HAP-1 (cell line): ENCODE data around the gene C16orf86.
A peak's percentile ranks its signal among the peaks of the same experiment; 100 is the strongest.

ENCODE experiments used
- DNase-seq, 2 experiments: peaks; one replicate each; pipeline ENCODE4 v3.0.0-alpha.2; 2016 to 2020; ENCODE audit warnings: low spot score in 2 of 2
- H3K27me3 ChIP-seq: fragments of 250-450 bp; sonication (Bioruptor Pico); 2 replicates; pipeline ENCODE4 v1.5.1; 2020; ENCODE audit warnings: low read depth, mild to moderate bottlenecking, moderate library complexity
- H3K36me3 ChIP-seq: fragments of 250-450 bp; sonication (Bioruptor Pico); replicated peaks from 2 replicates; pipeline ENCODE4 v1.5.1; 2020; ENCODE audit warnings: mild to moderate bottlenecking
- H3K4me1 ChIP-seq: fragments of 250-450 bp; sonication (Bioruptor Pico); 2 replicates; pipeline ENCODE4 v1.5.1; 2020; ENCODE audit warnings: mild to moderate bottlenecking
- H3K4me3 ChIP-seq: fragments of 250-450 bp; sonication (Bioruptor Pico); 2 replicates; pipeline ENCODE4 v1.5.1; 2020; ENCODE audit warnings: mild to moderate bottlenecking, moderate library complexity
- H3K9me3 ChIP-seq: fragments of 250-450 bp; sonication (Bioruptor Pico); 2 replicates; pipeline ENCODE4 v1.5.1; 2020; ENCODE audit warnings: mild to moderate bottlenecking, moderate library complexity
- in situ Hi-C: fragments of 300-500 bp; cut with MboI; formaldehyde crosslinking; loops from 3 replicates; pipeline ENCODE4 v1.14.3; 2020; ENCODE audit warnings: low sequenced_read_pairs, inconsistent platforms, mixed read lengths

The C16orf86 gene

GRCh38 chr16:67666559-67667452 is at the start of gene C16orf86, which contains the start of gene ENKD1:
Gene C16orf86, plus strand, starts transcription at chr16:67666814. Its CDS starts 157 bp downstream, at chr16:67666971.
Gene ENKD1, minus strand, starts transcription at chr16:67666750. Its CDS starts 308 bp downstream, at chr16:67666442.
- peaks cover 6% of the 10 kb centered on the region; the same call in 1 of the 2 replicates for H3K36me3 ChIP-seq
- peak; percentile 89 to 91 for DNase-seq
- no peaks in the 10 kb centered on the region for H3K27me3 ChIP-seq
- peaks cover 23% of the 10 kb centered on the region for H3K4me1 ChIP-seq
- in situ Hi-C loops = loop anchor here (5.0 kb wide), 1 partner anchor 260 kb away; no protein-coding TSS in a partner anchor
- H3K9me3 ChIP-seq = no peaks in the 10 kb centered on the region
- peak within 1 kb of the TSS; percentile 73 for H3K4me3 ChIP-seq

GRCh38 chr16:67628216-67628615 is 38.4 kb upstream of the C16orf86 start:
- Histone ChIP-seq H3K4me3 (no peak overlapping the region), H3K9me3 (no peaks in the 10 kb centered on the region), H3K27me3 (no peaks in the 10 kb centered on the region), H3K36me3 (peaks cover 64% of the 10 kb centered on the region), H3K4me1 (no peaks in the 10 kb centered on the region)
- in situ Hi-C loops = no loop called here
- DNase-seq = no peak

GRCh38 chr16:67632415-67633172 is 34.0 kb upstream of the C16orf86 start:
- H3K4me1 ChIP-seq = no peaks in the 10 kb centered on the region
- H3K27me3 ChIP-seq = no peaks in the 10 kb centered on the region
- H3K9me3 ChIP-seq = no peaks in the 10 kb centered on the region
- H3K36me3 ChIP-seq = peaks cover 68% of the 10 kb centered on the region
- in situ Hi-C loops = no loop called here
- no peak overlapping the region for H3K4me3 ChIP-seq
- DNase-seq = no peak

- Histone ChIP-seq H3K9me3 (no peaks in the 10 kb centered on the region), H3K36me3 (peaks cover 63% of the 10 kb centered on the region), H3K27me3 (no peaks in the 10 kb centered on the region), H3K4me3 (no peak overlapping the region), H3K4me1 (no peaks in the 10 kb centered on the region)
- in situ Hi-C loops = no loop called here
- DNase-seq = no peak
Measured at GRCh38 chr16:67636713-67637112, 29.9 kb upstream of the C16orf86 start.

GRCh38 chr16:67637625-67638024 is 29.0 kb upstream of the C16orf86 start:
- no peaks in the 10 kb centered on the region for H3K4me1 ChIP-seq
- peaks cover 56% of the 10 kb centered on the region for H3K36me3 ChIP-seq
- DNase-seq = no peak
- no peaks in the 10 kb centered on the region for H3K27me3 ChIP-seq
- no peaks in the 10 kb centered on the region for H3K9me3 ChIP-seq
- in situ Hi-C loops = no loop called here
- no peak overlapping the region for H3K4me3 ChIP-seq

- H3K4me3 ChIP-seq = no peak overlapping the region
- H3K27me3 ChIP-seq = no peaks in the 10 kb centered on the region
- H3K9me3 ChIP-seq = no peaks in the 10 kb centered on the region
- H3K4me1 ChIP-seq = peaks cover 5% of the 10 kb centered on the region
- peaks cover 24% of the 10 kb centered on the region for H3K36me3 ChIP-seq
- no peak for DNase-seq
- in situ Hi-C loops = loop anchor here (5.0 kb wide), 1 partner anchor 90 kb away; no protein-coding TSS in a partner anchor
Measured at GRCh38 chr16:67641779-67642708, 24.6 kb upstream of the C16orf86 start.

- in situ Hi-C loops = loop anchor here (5.0 kb wide), 1 partner anchor 92 kb away; no protein-coding TSS in a partner anchor
- peaks cover 5% of the 10 kb centered on the region for H3K4me1 ChIP-seq
- no peaks in the 10 kb centered on the region for H3K27me3 ChIP-seq
- H3K36me3 ChIP-seq = peaks cover 7% of the 10 kb centered on the region
- no peaks in the 10 kb centered on the region for H3K9me3 ChIP-seq
- DNase-seq = no peak
- no peak overlapping the region for H3K4me3 ChIP-seq
Measured at GRCh38 chr16:67644038-67644437, 22.6 kb upstream of the C16orf86 start.

GRCh38 chr16:67645397-67646121 is 21.1 kb upstream of the C16orf86 start:
- Histone ChIP-seq H3K27me3 (no peaks in the 10 kb centered on the region), H3K9me3 (no peaks in the 10 kb centered on the region), H3K36me3 (peaks cover 6% of the 10 kb centered on the region), H3K4me3 (peak overlapping the region; percentile 33), H3K4me1 (peaks cover 5% of the 10 kb centered on the region)
- no peak for DNase-seq
- in situ Hi-C loops = no loop called here

- no peaks in the 10 kb centered on the region for H3K9me3 ChIP-seq
- in situ Hi-C loops = no loop called here
- H3K4me1 ChIP-seq = peaks cover 5% of the 10 kb centered on the region
- DNase-seq = peak in 1 of 2 experiments; percentile 8
- peaks cover 7% of the 10 kb centered on the region for H3K36me3 ChIP-seq
- H3K4me3 ChIP-seq = no peak overlapping the region
- no peaks in the 10 kb centered on the region for H3K27me3 ChIP-seq
Measured at GRCh38 chr16:67647111-67647651, 19.4 kb upstream of the C16orf86 start.

- no peak for DNase-seq
- Histone ChIP-seq H3K9me3 (no peaks in the 10 kb centered on the region), H3K4me1 (peaks cover 5% of the 10 kb centered on the region), H3K27me3 (no peaks in the 10 kb centered on the region), H3K4me3 (no peak overlapping the region), H3K36me3 (peaks cover 8% of the 10 kb centered on the region)
- in situ Hi-C loops = no loop called here
Measured at GRCh38 chr16:67647681-67648080, 18.9 kb upstream of the C16orf86 start.

GRCh38 chr16:67648088-67648763 is 18.4 kb upstream of the C16orf86 start:
- in situ Hi-C loops = no loop called here

More at GRCh38 chr16:67648088-67648763, 18.4 kb upstream of the C16orf86 start:
- Histone ChIP-seq H3K9me3 (no peaks in the 10 kb centered on the region), H3K4me3 (no peak overlapping the region), H3K4me1 (peaks cover 5% of the 10 kb centered on the region), H3K27me3 (no peaks in the 10 kb centered on the region), H3K36me3 (peaks cover 8% of the 10 kb centered on the region)
- DNase-seq = peak in 1 of 2 experiments; percentile 8
